Fibroblast of skin of left biceps (primary cell): ENCODE data around the gene AFG1L.
A peak's percentile ranks its signal among the peaks of the same experiment; 100 is the strongest.
"Not testable (repeated sequence)": the region's sequence is repeated elsewhere in the genome, so short reads cannot be mapped to it uniquely, and the experiment has no call there.

Experiments used
- DNase-seq, 2 experiments: peaks; one replicate each; pipeline ENCODE4 v3.0.0-alpha.2; 2013; ENCODE audit warnings: low read depth in 2 of 2

AFG1L gene

DNA sequence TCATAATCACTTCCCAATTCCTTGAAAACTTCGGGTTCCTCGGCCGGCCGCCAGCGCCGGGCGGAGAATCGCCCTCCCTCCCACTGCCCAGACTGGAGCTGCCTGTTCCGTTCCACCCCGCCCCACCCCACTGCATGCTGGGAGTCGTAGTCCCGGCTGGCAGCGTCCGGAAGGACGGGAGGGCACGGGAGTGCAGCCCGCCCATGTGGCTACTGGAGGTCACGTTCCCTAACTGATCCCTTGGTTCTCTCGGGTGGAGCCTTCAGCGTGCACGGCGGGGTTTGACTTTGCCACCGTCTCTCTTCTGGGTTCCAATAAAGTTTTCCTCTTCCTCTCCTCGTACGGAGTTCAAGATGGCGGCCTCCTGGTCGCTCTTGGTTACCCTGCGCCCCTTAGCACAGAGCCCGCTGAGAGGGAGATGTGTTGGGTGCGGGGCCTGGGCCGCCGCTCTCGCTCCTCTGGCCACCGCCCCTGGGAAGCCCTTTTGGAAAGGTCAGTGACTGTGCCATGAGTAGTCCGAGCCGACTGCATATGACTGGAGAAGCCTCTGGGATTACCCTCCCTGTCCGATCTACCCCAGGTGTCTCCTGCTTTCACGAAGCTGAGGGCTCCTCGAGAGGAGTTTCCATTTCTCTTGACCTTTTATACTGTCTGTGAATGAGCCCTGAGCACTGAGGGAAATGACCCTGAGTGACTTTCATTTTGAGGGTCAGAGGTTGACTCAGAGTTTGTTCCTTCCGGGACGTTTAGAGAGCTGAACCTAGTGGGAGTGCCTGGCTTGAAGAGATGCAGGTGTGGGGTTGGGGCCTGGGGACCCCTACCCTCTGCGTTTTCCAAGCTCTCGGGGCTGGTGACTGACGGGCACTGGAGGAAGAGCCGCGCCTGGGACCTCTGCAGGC lies at the start of gene AFG1L:
AFG1L (plus strand) TSS at position 328 of the 899 bp plus-strand sequence; CDS start at position 354, 26 bp downstream.
- DNase-seq, result peak; percentile 60 to 61

GRCh38 chr6:108245095-108245494 lies 49.8 kb upstream of the AFG1L start:
- DNase-seq, result not testable (repeated sequence)

- no peak for DNase-seq
Observed at GRCh38 chr6:108247965-108248536, 46.8 kb upstream of the AFG1L start.

DNA sequence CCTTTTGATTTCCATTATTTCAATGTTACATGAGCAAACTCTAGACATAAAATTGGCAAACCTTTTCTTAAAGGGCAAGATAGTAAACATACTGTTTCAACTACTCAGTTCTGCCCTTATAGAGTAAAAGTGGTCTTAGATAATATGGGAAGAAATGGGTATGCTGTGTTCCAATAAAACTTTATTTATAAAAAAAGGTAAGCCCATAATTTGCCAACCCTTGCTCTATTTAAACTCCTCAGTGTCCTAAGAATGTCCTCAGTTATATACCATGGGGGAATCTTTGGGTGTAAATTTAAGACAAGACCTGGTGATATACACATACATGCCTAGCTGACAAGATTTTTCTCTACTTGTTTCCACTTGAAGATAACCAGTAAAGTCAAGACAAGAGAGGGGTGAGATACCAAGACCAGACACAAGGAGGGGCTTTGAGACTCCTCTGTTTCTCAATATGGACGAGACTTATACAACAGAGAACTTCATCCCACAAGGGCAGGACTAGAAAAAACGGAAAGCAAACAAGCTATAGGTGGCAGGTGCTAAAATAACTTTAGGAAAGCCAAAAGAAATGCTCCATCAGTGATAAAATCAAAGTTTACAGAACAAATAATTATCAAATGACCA lies 44.5 kb upstream of the AFG1L start:
- no peak for DNase-seq

- DNase-seq, result no peak
Observed at GRCh38 chr6:108251252-108251651, 43.6 kb upstream of the AFG1L start.

GRCh38 chr6:108252055-108252454 lies 42.8 kb upstream of the AFG1L start:
- DNase-seq, result no peak

DNA sequence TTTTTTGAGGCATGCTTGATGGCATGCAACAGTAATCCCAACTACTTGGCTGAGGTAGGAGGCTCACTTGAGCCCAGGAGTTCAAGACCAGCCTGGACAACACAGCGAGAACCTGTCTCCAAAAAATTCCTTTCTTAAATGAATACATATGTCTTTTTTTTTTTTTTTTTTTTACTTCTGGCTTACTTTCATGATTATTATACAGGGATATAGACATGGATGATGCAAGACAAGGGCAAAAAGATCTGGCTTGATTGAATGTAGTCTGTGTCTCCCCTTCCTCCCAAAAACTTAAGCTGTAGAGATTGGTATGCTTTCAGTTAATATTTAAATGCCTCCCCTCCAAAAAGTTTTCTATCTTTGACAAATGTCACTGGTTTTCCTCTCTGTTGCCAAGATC lies 41.6 kb upstream of the AFG1L start:
- DNase-seq, result no peak

- no peak for DNase-seq
Observed at GRCh38 chr6:108254433-108255410, 40.1 kb upstream of the AFG1L start.

GRCh38 chr6:108260126-108260808 lies 34.6 kb upstream of the AFG1L start:
- no peak for DNase-seq

DNA sequence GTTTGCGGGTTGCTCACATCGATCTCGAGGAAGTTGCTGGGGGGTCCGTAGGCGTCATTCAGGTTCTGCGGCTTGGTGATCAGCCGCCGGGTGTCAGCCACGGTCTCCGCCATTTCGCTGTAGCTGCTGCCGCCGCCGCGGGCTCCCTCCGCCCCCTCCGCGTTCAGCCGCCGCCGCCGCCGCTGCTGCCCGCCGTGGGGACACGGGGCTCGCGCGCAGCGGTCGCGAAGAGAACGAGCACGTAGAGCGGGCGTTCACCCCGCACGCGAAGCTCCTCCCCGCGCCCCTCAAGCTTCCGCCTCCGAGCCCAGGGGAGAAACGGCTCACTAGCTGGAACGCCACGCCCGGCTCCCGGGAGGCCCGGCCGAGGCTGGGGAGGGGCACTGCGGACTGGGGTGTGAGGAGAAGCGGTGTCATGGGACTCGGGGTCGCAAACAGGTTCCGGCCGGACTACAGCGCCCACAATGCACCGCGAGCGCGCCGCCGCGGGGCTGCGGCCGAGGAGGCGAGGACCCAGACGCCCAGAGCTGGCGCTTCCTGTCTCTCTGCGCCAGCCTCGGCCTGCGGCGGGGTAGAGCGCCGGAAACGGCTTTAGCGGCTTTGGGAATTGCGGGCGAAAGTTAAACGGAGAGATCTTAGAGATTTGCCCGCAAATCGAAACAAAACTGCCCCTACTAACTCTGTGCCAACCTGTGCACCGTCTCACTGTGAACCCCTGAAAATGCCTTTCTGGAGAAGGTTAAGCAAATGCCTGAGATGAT lies 33.9 kb upstream of the AFG1L start, which contains the start of gene SNX3:
SNX3 (minus strand) TSS at position 232 of the 761 bp plus-strand sequence; CDS start at position 113, 119 bp downstream.
- DNase-seq, result peak; percentile 86 to 89

DNA sequence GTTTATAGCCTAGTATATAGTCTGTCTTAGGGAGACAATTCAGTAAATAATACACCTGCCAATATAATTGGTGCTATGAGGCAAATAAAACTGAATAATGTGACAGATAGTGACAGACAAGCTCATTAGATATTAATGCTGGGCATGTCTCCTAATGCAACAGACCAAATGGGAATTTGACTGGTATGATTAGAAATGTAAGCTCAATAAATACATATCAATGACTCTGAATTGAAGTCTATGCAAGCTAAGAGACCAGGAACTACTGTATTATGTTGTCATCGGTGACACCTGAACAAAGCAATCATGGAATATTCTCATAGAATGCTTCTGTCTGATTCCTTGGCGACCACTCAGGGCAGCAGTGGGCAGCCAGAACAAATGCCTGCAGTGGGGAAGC lies 31.5 kb upstream of the AFG1L start:
- no peak for DNase-seq

DNA sequence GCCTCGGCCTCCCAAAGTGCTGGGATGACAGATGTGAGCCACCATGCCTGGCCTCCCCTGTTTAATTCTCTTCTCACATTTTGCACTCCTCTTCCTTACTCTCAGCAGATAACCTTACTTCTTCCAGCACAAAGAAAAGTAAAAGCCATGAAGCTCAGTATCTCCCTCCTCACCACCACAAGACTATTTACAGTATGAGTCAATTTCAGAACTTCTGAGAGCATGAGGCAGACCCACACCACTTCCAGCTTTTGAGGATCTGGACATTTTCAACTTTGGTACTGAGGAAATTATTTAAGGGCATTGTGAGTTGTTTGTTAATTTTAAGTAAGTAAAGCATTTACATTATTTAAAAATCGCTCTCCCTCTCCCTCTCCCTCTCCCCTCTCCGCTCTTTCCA lies 26.0 kb upstream of the AFG1L start:
- DNase-seq, result no peak

GRCh38 chr6:108269955-108270354 lies 24.9 kb upstream of the AFG1L start:
- not testable (repeated sequence) for DNase-seq

GRCh38 chr6:108274546-108274945 lies 20.3 kb upstream of the AFG1L start:
- DNase-seq, result no peak

- no peak for DNase-seq
Observed at GRCh38 chr6:108275976-108276375, 18.9 kb upstream of the AFG1L start.

DNA sequence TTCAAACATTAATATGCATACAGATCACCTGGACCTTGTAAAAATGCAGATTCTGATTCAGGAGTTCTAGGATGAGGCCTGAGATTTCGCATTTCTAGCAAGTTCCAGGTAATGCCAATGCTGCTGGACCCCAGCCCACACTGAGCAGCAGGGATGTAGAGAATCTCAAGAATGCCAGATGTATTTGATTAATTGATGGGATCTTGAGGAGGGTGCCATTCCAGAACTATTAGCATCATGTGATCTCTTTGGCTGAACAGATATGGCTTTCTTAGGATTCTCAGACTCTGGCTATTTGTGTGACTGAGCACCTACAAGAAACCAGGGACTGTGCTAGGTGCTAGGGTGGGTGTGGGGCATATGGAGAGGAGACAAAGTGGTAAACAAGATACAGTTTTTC lies 17.6 kb upstream of the AFG1L start:
- DNase-seq, result no peak

- DNase-seq, result no peak
Observed at GRCh38 chr6:108277831-108278230, 17.0 kb upstream of the AFG1L start.

GRCh38 chr6:108285381-108285780 lies 9.5 kb upstream of the AFG1L start:
- DNase-seq, result no peak

GRCh38 chr6:108286366-108286765 lies 8.5 kb upstream of the AFG1L start:
- no peak for DNase-seq

DNA sequence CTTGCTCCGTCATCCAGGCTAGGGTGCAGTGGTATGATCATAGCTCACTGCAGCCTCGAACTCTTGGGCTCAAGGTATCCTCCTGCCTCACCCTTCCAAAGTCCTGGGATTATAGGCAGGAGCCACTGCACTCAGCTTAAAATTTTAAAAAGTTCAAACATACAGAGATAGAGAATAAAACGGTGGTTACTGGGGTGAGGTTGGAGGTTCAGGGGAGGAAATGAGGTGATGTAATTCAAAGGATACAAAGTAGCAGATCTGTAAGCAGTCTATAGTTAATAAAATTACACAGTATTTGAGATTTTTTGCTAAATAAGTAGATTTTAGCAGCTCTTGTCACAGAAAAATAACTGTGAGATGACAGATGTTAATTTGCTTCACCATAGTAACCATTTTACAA lies 7.5 kb upstream of the AFG1L start:
- no peak for DNase-seq
